ENCODE measurements around the gene MAP7.
"Not testable (repeated sequence)": the region's sequence is repeated elsewhere in the genome, so short reads cannot be mapped to it uniquely, and the experiment has no call there.

The MAP7 gene

DNA sequence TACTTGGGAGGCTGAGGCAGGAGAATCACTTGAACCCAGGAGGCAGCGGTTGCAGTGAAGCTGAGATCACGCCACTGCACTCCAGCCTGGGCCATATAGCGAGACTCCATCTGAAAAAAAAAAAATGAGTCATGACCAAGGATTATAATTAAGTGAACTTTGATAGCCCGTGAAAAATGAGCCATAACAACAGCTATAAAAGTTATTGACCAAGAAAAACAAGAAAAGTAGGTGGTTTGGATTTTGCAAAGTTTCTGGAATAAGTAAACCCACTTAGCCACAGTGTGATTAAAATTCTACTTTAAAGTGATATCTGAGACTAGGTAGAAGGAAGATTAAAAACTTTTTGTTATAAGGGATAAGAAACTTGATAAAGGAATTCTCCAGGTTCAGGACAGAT lies 234.6 kb downstream of the MAP7 start:
- Histone ChIP-seq H3K27me3 (ENCODE audit: control insufficient read depth, insufficient read depth, low read length) (no peaks in the 10 kb centered on the region), H3K27ac (ENCODE audit: low read length) (no peak overlapping the region), H3K4me3 (ENCODE audit: low read length) (no peak overlapping the region), H3K4me1 (ENCODE audit: control insufficient read depth, insufficient read depth, low read length) (no peaks in the 10 kb centered on the region), H3K9me3 (ENCODE audit: control insufficient read depth, insufficient read depth, low read length) (no peaks in the 10 kb centered on the region), H3K36me3 (ENCODE audit: control insufficient read depth, insufficient read depth, low read length) (no peaks in the 10 kb centered on the region)
- no peak for DNase-seq (ENCODE audit: low read depth, low spot score)
- no CpG with 5 or more reads among the region's 4 CpGs for WGBS (ENCODE audit: insufficient coverage, insufficient read length)

DNA sequence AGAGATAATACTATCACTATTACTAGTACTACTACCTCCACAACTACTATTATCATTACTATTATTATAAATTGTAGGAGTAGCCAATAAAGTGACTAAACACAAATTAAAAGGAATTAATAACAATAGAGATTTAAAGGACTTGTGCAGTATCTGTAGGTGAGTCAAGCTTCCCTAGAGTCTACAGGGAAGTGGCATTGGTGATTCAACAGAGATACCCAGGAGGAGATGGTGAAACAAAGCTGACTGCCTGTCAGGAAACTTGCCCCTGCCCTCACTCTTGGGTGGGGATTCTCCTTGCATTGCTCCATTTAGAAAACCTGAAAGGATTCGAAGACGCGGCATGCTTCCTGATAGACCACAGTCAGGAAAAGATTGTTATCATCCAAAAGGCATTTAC lies 237.2 kb downstream of the MAP7 start:
- no peaks in the 10 kb centered on the region for H3K4me1 ChIP-seq (ENCODE audit: control insufficient read depth, insufficient read depth, low read length)
- H3K36me3 ChIP-seq (ENCODE audit: control insufficient read depth, insufficient read depth, low read length): no peaks in the 10 kb centered on the region
- no CpG with 5 or more reads among the region's 3 CpGs for WGBS (ENCODE audit: insufficient coverage, insufficient read length)
- no peaks in the 10 kb centered on the region for H3K27me3 ChIP-seq (ENCODE audit: control insufficient read depth, insufficient read depth, low read length)
- no peak for DNase-seq (ENCODE audit: low read depth, low spot score)
- H3K4me3 ChIP-seq (ENCODE audit: low read length): no peak overlapping the region
- no peaks in the 10 kb centered on the region for H3K9me3 ChIP-seq (ENCODE audit: control insufficient read depth, insufficient read depth, low read length)
- H3K27ac ChIP-seq (ENCODE audit: low read length): no peak overlapping the region

DNA sequence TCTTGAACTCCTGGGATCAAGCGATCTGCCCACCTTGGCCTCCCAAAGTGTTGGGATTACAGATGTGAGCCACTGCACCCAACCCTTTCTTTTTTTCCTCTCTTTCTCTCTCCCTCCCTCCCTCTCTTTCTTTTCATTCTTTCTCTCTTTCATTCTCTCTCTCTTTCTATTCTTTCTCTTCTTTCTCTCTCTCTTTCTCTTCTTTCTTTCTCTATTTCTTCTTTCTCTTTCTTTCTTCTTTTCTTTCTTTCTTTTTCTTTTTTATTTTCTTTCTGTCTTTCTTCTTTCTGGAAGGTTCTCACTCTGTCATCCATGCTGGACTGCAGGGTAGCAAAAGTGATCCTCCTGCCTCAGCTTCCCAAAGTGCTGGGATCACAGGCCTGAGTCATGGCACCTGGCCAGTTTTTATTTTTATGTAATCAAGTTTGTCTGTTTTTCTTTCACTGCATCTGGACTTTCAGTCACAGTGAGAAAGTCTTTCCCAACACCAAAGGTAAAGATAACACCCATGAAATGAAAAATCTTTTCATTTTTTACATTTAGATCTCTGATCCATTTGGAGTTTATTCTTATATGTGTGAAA lies 240.4 kb downstream of the MAP7 start:
- Histone ChIP-seq H3K9me3 (ENCODE audit: control insufficient read depth, insufficient read depth, low read length) (no peaks in the 10 kb centered on the region), H3K27ac (ENCODE audit: low read length) (no peak overlapping the region), H3K4me1 (ENCODE audit: control insufficient read depth, insufficient read depth, low read length) (no peaks in the 10 kb centered on the region), H3K27me3 (ENCODE audit: control insufficient read depth, insufficient read depth, low read length) (no peaks in the 10 kb centered on the region), H3K4me3 (ENCODE audit: low read length) (no peak overlapping the region), H3K36me3 (ENCODE audit: control insufficient read depth, insufficient read depth, low read length) (no peaks in the 10 kb centered on the region)
- no CpG with 5 or more reads among the region's 1 CpG for whole genome bisulfite sequencing (ENCODE audit: insufficient coverage, insufficient read length)
- DNase-seq (ENCODE audit: low read depth, low spot score): no peak

DNA sequence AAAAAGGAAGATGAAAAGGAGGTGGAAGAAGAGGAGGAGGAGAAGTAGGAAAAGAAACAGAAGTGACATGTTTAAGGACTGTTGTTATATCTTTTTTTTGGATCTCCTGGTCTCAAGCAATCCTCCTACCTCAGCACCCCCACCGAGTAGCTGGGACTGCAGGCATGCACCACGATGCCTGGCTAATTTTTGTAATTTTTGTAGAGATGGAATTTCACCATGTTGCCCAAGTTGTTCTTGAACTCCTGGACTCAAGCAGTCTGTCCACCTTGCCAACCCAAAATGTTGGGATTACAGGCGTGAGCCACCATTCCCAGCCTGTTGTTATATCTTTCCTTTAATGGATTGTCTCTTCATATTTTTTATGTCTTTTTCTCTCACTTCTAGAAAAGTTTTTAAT lies 241.1 kb downstream of the MAP7 start:
- H3K27me3 ChIP-seq (ENCODE audit: control insufficient read depth, insufficient read depth, low read length): no peaks in the 10 kb centered on the region
- WGBS (ENCODE audit: insufficient coverage, insufficient read length): no CpG with 5 or more reads among the region's 3 CpGs

DNA sequence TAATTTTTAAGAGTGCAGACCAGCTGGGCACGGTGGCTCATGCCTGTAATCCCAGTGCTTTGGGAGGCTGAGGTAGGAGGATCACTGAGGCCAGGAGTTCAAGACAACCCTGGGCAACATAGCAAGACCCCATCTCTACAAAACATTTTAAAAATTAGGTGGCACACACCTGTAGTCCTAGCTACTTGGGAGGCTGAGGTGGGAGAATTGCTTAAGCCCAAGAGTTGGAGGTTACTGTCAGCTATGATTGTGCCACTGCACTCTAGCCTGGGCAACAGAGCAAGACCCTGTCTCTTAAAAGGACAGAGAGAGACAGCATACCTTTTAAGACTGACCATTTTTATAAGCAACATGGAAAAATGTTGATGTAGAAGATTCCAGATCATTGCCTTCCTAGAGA lies 241.8 kb downstream of the MAP7 start:
- H3K27ac ChIP-seq (ENCODE audit: low read length); H3K4me3 ChIP-seq (ENCODE audit: low read length); DNase-seq (ENCODE audit: low read depth, low spot score); H3K27me3 ChIP-seq (ENCODE audit: control insufficient read depth, insufficient read depth, low read length); H3K36me3 ChIP-seq (ENCODE audit: control insufficient read depth, insufficient read depth, low read length); H3K4me1 ChIP-seq (ENCODE audit: control insufficient read depth, insufficient read depth, low read length); H3K9me3 ChIP-seq (ENCODE audit: control insufficient read depth, insufficient read depth, low read length): not testable (repeated sequence)
- WGBS (ENCODE audit: insufficient coverage, insufficient read length): no CpG with 5 or more reads among the region's 1 CpG

More for the DNA sequence above, 241.1 kb downstream of the MAP7 start:
- DNase-seq (ENCODE audit: low read depth, low spot score): no peak
- H3K36me3 ChIP-seq (ENCODE audit: control insufficient read depth, insufficient read depth, low read length): no peaks in the 10 kb centered on the region
- no peaks in the 10 kb centered on the region for H3K4me1 ChIP-seq (ENCODE audit: control insufficient read depth, insufficient read depth, low read length)
- no peaks in the 10 kb centered on the region for H3K9me3 ChIP-seq (ENCODE audit: control insufficient read depth, insufficient read depth, low read length)
- H3K4me3 ChIP-seq (ENCODE audit: low read length): no peak overlapping the region
- H3K27ac ChIP-seq (ENCODE audit: low read length): no peak overlapping the region

DNA sequence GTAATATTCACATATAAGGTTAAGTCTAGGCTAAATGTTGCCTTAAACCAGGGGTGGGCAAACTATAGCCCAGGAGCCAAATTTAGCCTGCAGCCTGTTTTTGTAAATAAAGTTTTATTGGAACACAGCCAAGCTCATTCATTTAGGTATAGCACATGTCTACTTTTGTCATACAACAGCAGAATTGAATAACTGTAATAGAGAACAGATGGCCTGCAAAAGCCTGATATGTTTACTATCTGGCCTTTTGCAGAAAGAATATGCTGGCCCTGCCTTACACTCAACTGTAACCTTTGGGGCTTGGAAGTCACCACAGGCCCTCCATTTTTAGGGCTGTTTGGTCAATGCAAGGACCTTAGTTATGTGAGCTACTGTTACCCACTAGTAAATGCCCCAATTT lies 242.9 kb downstream of the MAP7 start:
- DNase-seq (ENCODE audit: low read depth, low spot score): no peak
- H3K27ac ChIP-seq (ENCODE audit: low read length): no peak overlapping the region
- no peak overlapping the region for H3K4me3 ChIP-seq (ENCODE audit: low read length)
- no peaks in the 10 kb centered on the region for H3K27me3 ChIP-seq (ENCODE audit: control insufficient read depth, insufficient read depth, low read length)
- H3K4me1 ChIP-seq (ENCODE audit: control insufficient read depth, insufficient read depth, low read length): no peaks in the 10 kb centered on the region
- H3K36me3 ChIP-seq (ENCODE audit: control insufficient read depth, insufficient read depth, low read length): no peaks in the 10 kb centered on the region
- H3K9me3 ChIP-seq (ENCODE audit: control insufficient read depth, insufficient read depth, low read length): no peaks in the 10 kb centered on the region

DNA sequence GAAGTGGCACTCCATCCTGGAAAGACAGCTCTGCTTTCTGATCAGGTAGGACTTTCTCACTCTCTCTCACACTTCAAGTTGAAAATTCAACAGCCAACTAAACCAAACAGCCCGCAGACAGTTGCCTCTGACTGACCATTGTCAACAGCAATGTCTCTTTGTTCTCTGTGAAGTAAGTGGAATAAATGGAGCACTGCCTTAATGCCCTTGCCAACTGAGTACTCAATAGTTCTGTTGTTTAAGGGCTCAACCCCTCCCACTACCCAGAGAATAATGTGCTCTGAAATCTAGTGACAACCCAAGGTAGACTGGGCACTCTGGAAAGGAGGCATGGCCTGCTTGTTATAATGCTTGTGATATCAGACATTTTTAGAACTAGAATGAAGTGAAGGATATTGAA lies 243.8 kb downstream of the MAP7 start:
- Histone ChIP-seq H3K27ac (ENCODE audit: low read length) (no peak overlapping the region), H3K27me3 (ENCODE audit: control insufficient read depth, insufficient read depth, low read length) (no peaks in the 10 kb centered on the region), H3K4me3 (ENCODE audit: low read length) (no peak overlapping the region), H3K9me3 (ENCODE audit: control insufficient read depth, insufficient read depth, low read length) (no peaks in the 10 kb centered on the region), H3K4me1 (ENCODE audit: control insufficient read depth, insufficient read depth, low read length) (no peaks in the 10 kb centered on the region), H3K36me3 (ENCODE audit: control insufficient read depth, insufficient read depth, low read length) (no peaks in the 10 kb centered on the region)
- no peak for DNase-seq (ENCODE audit: low read depth, low spot score)
- no CpG with 5 or more reads among the region's 1 CpG for WGBS (ENCODE audit: insufficient coverage, insufficient read length)

DNA sequence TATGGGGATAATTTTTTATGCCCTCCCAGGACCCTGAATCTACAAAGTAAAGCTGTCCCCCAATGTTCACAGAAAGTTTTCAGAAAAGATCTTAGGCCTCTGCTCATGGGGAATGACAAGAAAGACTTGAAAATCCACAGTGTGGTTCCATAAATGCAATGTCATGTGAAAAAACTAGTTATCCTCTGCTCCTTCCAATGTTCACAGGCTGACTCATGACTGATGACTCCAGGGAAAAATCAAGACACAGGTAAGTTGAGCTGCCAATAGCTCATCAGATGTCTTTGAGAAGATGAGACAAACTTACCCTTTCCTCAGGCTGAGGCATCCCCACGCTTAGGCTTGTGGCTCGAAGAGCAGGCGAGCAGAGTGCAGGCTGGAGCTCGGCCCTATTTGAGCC lies 245.8 kb downstream of the MAP7 start:
- no CpG with 5 or more reads among the region's 4 CpGs for WGBS (ENCODE audit: insufficient coverage, insufficient read length)
- no peaks in the 10 kb centered on the region for H3K4me1 ChIP-seq (ENCODE audit: control insufficient read depth, insufficient read depth, low read length)

DNA sequence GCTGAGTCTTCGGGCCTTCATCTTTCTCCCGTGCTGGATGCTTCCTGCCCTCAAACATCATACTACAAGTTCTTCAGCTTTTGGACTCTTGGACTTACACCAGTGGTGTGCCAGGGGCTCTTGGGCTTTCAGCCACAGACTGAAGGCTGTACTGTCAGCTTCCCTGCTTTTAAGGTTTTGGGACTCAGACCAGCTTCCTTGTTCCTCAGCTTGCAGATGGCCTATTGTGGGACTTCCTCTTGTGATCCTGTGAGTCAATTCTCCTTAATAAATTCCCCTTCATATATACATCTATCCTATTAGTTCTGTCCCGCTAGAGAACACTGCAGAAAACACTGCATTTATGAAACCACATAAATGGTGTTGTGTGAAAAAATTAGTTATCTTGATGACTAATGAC lies 246.7 kb downstream of the MAP7 start:
- no peak overlapping the region for H3K4me3 ChIP-seq (ENCODE audit: low read length)
- H3K36me3 ChIP-seq (ENCODE audit: control insufficient read depth, insufficient read depth, low read length): no peaks in the 10 kb centered on the region
- H3K9me3 ChIP-seq (ENCODE audit: control insufficient read depth, insufficient read depth, low read length): no peaks in the 10 kb centered on the region
- H3K27ac ChIP-seq (ENCODE audit: low read length): no peak overlapping the region
- DNase-seq (ENCODE audit: low read depth, low spot score): no peak
- no peaks in the 10 kb centered on the region for H3K27me3 ChIP-seq (ENCODE audit: control insufficient read depth, insufficient read depth, low read length)
- H3K4me1 ChIP-seq (ENCODE audit: control insufficient read depth, insufficient read depth, low read length): no peaks in the 10 kb centered on the region
- WGBS (ENCODE audit: insufficient coverage, insufficient read length): no CpG with 5 or more reads among the region's 3 CpGs

More for the DNA sequence above, 245.8 kb downstream of the MAP7 start:
- DNase-seq (ENCODE audit: low read depth, low spot score): no peak
- no peaks in the 10 kb centered on the region for H3K36me3 ChIP-seq (ENCODE audit: control insufficient read depth, insufficient read depth, low read length)
- H3K27me3 ChIP-seq (ENCODE audit: control insufficient read depth, insufficient read depth, low read length): no peaks in the 10 kb centered on the region
- H3K4me3 ChIP-seq (ENCODE audit: low read length): no peak overlapping the region
- H3K9me3 ChIP-seq (ENCODE audit: control insufficient read depth, insufficient read depth, low read length): no peaks in the 10 kb centered on the region
- H3K27ac ChIP-seq (ENCODE audit: low read length): no peak overlapping the region

DNA sequence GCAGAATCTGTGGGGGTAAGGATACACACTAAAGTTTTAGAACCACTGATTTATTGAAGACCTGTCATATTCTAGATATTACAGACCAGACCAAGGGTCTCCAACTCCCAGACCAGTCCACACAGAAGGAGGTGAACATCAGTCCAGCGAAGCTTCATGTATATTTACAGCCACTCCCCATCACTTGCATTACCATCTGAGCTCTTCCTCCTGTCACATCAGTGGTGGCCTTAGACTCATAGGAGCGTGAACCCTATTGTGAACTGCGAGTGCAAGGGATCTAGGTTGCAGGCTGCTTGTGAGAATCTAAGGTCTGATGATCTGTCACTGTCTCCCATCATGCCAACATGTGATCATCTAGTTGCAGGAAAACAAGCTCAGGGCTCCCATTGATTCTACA lies 255.6 kb downstream of the MAP7 start:
- no CpG with 5 or more reads among the region's 3 CpGs for WGBS (ENCODE audit: insufficient coverage, insufficient read length)
- no peak overlapping the region for H3K27ac ChIP-seq (ENCODE audit: low read length)
- H3K4me3 ChIP-seq (ENCODE audit: low read length): no peak overlapping the region

More for the DNA sequence above, 255.6 kb downstream of the MAP7 start:
- Histone ChIP-seq H3K27me3 (ENCODE audit: control insufficient read depth, insufficient read depth, low read length) (no peaks in the 10 kb centered on the region), H3K9me3 (ENCODE audit: control insufficient read depth, insufficient read depth, low read length) (no peaks in the 10 kb centered on the region), H3K4me1 (ENCODE audit: control insufficient read depth, insufficient read depth, low read length) (no peaks in the 10 kb centered on the region), H3K36me3 (ENCODE audit: control insufficient read depth, insufficient read depth, low read length) (no peaks in the 10 kb centered on the region)
- no peak for DNase-seq (ENCODE audit: low read depth, low spot score)

Measured in iPS DF 6.9 (cell line).